Measurements from ENCODE around the gene PHAF1. TPM values are rescaled to one million over a fixed set of nuclear protein-coding genes. Genes with fewer than 3 reads are reported as not detected.

The PHAF1 gene
- total and polyA plus RNA-seq, 9 of the 15 experiments (the other 6 are each of a cell fraction or from before 2014, with no cell fraction given): 5.1 to 25.4 (median 13.8) TPM

DNA sequence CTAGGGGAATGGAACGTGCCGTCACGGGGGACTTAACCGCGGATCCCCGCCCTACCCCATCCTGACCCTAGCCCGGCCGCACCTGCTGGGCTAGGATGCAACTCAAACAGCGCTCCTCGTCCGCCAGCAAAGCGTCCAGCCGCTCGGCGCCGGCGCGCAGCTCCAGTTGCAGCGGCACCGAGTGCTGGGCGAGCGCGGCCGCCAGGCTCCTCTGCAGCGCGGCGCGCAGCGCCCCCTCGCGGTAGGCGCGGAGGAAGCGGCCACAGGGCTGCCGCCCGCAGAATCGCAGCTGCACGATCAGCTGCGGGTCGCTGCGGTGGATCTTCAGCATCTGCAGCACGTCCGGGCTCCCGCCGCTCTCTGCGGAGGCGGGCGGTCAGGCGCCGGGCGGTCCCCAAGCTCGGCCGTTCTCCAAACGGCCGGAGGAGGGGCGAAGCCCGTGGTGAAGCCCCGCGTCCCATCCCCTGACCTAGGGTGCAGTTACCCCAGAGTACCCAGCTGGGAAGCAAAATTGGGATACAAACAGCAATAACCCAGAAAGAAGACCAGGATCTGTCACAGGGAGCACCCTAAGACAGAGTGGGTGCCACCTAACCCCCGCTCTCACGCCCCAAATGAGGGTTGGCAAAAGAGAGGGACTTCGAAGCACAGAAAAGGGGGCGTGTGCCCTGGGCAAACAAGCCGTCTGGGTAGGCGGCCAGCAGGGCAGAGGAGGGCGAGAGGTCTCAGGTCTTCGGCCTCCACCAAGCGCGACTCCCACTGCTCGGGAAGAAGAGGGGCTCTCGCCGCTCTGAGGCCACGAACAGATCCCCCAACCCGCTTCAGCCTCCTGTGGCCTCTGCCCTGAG lies 45.8 kb downstream of the PHAF1 start (continued):
- TF ChIP-seq ZNF318 (IDR thresholded peaks at IDR 0.05; ENCODE audit: borderline replicate concordance in 1 of 2, low read depth in 1 of 2) (no peak), ZNF217 (CRISPR knock-in tag; IDR thresholded peaks at IDR 0.05) (no peak), DLX4 (CRISPR knock-in tag; IDR thresholded peaks at IDR 0.05) (no peak), STAT6 (CRISPR knock-in tag; IDR thresholded peaks at IDR 0.05) (0 out of 2 replicates have a peak, but pooled peaks have one; percentile 37), SFPQ (IDR thresholded peaks at IDR 0.05; ENCODE audit: low read depth, low read length) (no peak), FOXM1 (IDR thresholded peaks at IDR 0.05; ENCODE audit: low read depth) (no peak), FOXM1 (CRISPR knock-in tag; IDR thresholded peaks at IDR 0.05; ENCODE audit: low read depth) (no peak), TEAD1 (CRISPR knock-in tag; IDR thresholded peaks at IDR 0.05) (peak in 1 of 2 experiments; percentile 85; a peak in 2 of 4 replicates), ZNF507 (tag; conservative IDR thresholded peaks at IDR 0.05) (no peak), ZNF134 (CRISPR knock-in tag; conservative IDR thresholded peaks at IDR 0.05) (no peak)
- TF ChIP-seq, protein P1, sequence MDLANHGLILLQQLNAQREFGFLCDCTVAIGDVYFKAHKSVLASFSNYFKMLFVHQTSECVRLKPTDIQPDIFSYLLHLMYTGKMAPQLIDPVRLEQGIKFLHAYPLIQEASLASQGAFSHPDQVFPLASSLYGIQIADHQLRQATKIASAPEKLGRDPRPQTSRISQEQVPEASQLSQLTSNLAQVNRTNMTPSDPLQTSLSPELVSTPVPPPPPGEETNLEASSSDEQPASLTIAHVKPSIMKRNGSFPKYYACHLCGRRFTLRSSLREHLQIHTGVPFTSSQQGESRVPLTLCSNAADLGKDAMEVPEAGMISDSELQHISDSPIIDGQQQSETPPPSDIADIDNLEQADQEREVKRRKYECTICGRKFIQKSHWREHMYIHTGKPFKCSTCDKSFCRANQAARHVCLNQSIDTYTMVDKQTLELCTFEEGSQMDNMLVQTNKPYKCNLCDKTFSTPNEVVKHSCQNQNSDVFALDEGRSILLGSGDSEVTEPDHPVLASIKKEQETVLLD (IDR thresholded peaks at IDR 0.05): no peak

Data from K562 (cell line).